Mucosa of rectum (tissue), 2 donors: Measurements from ENCODE around the gene HOXA3.

Experiments
- H3K27ac ChIP-seq, 2 donors: one replicate each; pipeline ENCODE4 v1.7.0; 2013; ENCODE audit warnings: inconsistent platforms in 2 of 2, low read depth in 2 of 2, low read length in 2 of 2
- H3K27me3 ChIP-seq, 2 donors: one replicate each; pipeline ENCODE4 v1.7.0; 2013; ENCODE audit warnings: low read length in 2 of 2; ENCODE audit not compliant: control insufficient read depth in 2 of 2, insufficient read depth in 2 of 2
- H3K36me3 ChIP-seq, 2 donors: one replicate each; pipeline ENCODE4 v1.7.0; 2013; ENCODE audit warnings: low read length in 2 of 2; ENCODE audit not compliant: control insufficient read depth in 2 of 2, insufficient read depth in 2 of 2
- H3K4me1 ChIP-seq, 2 donors: one replicate each; pipeline ENCODE4 v1.7.0; 2013; ENCODE audit warnings: low read length in 2 of 2, mild to moderate bottlenecking in 1 of 2; ENCODE audit not compliant: control insufficient read depth in 2 of 2, insufficient read depth in 2 of 2
- H3K4me3 ChIP-seq, 2 donors: one replicate each; pipeline ENCODE4 v1.7.0; 2013; ENCODE audit warnings: low read length in 2 of 2
- H3K9ac ChIP-seq, 2 donors: one replicate each; pipeline ENCODE4 v1.7.0; 2013; ENCODE audit warnings: low read length in 2 of 2, low read depth in 1 of 2, mild to moderate bottlenecking in 1 of 2
- H3K9me3 ChIP-seq, 2 donors: one replicate each; pipeline ENCODE4 v1.7.0; 2013; ENCODE audit warnings: low read length in 2 of 2; ENCODE audit not compliant: control insufficient read depth in 2 of 2
- donor health status: healthy.
- donor health status: Normal muscosa, but diverticular disease.

Gene HOXA3

DNA sequence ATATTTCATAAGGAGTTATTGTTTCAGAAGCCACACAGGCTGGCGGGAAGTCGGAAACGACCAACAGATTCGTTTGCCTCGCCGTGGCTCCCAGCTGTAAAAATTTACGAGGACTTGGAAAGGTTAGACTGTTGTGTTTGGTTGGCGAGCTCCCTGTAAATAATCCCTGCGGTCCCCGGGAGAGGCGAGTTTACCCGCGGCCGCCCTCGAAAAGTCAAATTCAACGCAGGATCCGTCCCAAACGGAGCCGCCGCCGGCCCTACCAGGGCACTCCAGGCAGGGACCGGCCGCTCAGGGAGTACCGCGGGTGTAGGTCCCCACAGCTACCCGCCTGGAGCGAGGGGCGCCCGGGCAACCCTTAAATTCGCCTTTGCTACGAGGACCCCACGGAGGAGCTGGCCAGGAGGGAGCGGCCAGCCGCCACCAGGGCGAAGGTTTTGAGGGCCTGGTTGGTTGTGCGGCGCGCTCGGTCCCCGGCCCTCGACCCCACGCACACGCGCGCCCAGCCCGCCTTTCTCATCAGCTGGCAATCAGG, 13.7 kb upstream of the HOXA3 start:
- peak overlapping the region; percentile 67 to 84 for H3K4me3 ChIP-seq
- H3K4me1 ChIP-seq, result peaks cover 14 to 30% of the 10 kb centered on the region in 2 donors
- H3K27ac ChIP-seq, result peak overlapping the region; percentile 91 to 92
- peaks cover 0 to 3% of the 10 kb centered on the region in 2 donors for H3K27me3 ChIP-seq
- H3K9ac ChIP-seq, result peak overlapping the region; percentile 81 to 96
- no peaks in the 10 kb centered on the region for H3K36me3 ChIP-seq
- H3K9me3 ChIP-seq, result no peaks in the 10 kb centered on the region

DNA sequence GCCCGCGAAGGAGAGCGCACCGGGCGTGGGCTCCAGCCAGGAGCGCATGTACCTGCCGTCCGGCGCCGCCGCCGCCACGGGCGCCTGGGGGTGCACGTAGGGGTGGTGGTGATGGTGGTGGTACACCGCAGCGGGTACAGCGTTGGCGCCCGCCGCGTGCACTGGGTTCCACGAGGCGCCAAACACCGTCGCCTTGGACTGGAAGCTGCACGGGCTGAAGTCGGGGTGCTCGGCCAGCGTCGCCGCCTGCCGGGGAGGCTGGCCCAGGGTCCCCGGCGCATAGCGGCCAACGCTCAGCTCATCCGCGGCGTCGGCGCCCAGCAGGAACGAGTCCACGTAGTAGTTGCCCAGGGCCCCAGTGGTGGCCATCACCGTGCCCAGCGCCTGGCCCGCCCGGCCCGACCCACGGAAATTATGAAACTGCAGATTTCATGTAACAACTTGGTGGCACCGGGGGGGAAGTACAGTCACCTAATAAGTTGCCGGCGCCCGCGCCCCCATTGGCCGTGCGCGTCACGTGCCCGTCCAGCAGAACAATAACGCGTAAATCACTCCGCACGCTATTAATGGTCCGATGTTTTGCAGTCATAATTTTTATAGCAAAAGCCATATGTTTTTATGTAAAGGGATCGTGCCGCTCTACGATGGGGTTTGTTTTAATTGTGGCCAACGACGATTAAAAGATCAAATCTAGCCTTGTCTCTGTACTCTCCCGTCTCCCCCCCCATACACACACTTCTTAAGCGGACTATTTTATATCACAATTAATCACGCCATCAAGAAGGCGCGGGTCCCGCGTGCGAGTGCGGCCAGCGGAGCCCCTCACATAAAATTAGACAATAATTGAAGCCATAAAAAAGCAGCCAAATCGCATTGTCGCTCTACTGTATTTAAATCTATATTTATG, 13.0 kb upstream of the HOXA3 start, which contains the start of gene HOXA9:
Gene HOXA9, minus strand, starts transcription at position 449 of the 907 bp plus-strand sequence. Its CDS starts 80 bp downstream, at position 369.
- H3K9me3 ChIP-seq, result no peaks in the 10 kb centered on the region
- peak within 1 kb of the TSS; percentile 81 to 96 for H3K9ac ChIP-seq
- peaks cover 0 to 3% of the 10 kb centered on the region in 2 donors for H3K27me3 ChIP-seq
- peak within 1 kb of the TSS; percentile 91 to 92 for H3K27ac ChIP-seq
- H3K4me1 ChIP-seq, result peaks cover 16 to 30% of the 10 kb centered on the region in 2 donors
- peak within 1 kb of the TSS; percentile 67 to 84 for H3K4me3 ChIP-seq
- no peaks in the 10 kb centered on the region for H3K36me3 ChIP-seq

DNA sequence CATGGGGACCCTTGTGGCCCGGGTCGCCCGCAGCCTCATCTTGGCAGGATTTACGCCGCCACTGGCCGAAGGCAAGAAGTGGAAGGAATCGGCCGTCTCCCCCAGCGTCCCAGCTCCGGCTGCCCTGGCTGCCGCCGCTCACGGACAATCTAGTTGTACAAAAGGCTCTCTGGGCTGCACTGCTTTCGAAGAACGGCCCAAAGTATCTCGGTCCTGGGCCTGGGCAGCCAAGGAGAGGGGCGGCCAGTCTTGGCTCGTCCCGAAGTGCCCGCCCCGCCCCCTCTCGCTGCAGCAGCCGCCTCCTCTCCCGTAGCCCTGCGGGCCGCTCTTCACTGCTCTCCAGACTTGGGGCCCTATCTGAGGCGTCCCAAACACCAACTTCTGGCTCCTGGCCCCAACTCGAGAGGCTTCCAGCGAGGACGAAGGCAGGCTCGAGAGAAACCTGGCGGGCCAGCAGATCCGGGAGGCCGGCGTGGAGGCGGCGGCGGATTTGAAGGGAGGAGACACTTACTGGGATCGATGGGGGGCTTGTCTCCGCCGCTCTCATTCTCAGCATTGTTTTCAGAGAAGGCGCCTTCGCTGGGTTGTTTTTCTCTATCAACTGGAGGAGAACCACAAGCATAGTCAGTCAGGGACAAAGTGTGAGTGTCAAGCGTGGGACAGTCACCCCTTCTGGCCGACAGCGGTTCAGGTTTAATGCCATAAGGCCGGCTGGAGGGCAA, 12.1 kb upstream of the HOXA3 start:
- Histone ChIP-seq H3K27ac (peak overlapping the region; percentile 91 to 92), H3K27me3 (peaks cover 0 to 3% of the 10 kb centered on the region in 2 donors), H3K4me3 (peak overlapping the region; percentile 67 to 84), H3K9me3 (no peaks in the 10 kb centered on the region), H3K36me3 (no peaks in the 10 kb centered on the region), H3K4me1 (peaks cover 23 to 35% of the 10 kb centered on the region in 2 donors), H3K9ac (peak overlapping the region; percentile 81 to 96)

DNA sequence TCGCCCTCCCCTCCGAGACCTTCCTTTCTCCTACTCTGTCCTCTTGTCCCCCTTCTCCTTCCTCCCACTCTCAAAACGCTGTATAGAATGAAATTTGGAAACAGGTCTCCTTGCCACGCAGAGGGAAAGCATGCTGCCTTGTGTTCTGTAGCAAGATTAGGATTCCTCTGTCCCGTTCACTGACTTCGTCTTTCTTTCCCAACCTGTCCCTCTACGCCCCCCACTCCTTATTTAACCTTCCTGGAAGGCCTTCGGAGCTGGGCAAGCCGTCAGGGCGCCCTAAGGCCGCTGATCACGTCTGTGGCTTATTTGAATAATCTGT, 11.6 kb upstream of the HOXA3 start:
- H3K27me3 ChIP-seq, result peaks cover 0 to 3% of the 10 kb centered on the region in 2 donors
- peaks cover 23 to 39% of the 10 kb centered on the region in 2 donors for H3K4me1 ChIP-seq
- peak overlapping the region; percentile 81 to 96 for H3K9ac ChIP-seq
- H3K27ac ChIP-seq, result peak overlapping the region; percentile 91 to 92
- peak overlapping the region; percentile 67 to 84 for H3K4me3 ChIP-seq
- H3K9me3 ChIP-seq, result no peaks in the 10 kb centered on the region
- no peaks in the 10 kb centered on the region for H3K36me3 ChIP-seq

DNA sequence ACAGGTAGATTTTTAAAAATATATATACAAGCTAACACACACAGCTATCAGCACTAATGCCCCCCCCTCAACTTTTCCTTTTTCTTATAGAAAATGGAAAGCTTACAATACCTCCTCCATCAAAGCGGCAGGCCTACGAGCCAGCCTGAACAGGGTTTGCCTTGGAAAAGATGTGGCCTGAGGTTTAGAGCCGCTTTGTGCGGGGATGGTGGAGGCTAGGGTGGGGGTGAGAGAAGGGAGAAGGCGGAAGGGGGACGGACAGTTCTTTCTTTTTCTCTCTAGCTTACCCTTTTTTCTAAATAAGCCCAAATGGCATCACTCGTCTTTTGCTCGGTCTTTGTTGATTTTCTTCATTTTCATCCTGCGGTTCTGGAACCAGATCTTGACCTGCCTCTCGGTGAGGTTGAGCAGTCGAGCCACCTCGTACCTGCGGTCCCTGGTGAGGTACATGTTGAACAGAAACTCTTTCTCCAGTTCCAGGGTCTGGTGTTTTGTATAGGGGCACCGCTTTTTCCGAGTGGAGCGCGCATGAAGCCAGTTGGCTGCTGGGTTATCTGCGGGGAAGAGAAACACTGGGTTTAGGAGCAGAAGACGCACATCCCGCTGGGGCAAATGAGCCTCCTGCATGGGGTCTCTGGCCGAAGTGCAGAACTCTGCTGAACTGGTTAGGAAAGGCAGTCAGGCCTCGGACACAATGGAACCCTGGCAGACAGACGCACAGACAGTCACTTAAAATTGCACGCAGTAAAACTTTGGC, 11.1 kb upstream of the HOXA3 start:
- H3K4me1 ChIP-seq, result peaks cover 23 to 42% of the 10 kb centered on the region in 2 donors
- no peaks in the 10 kb centered on the region for H3K36me3 ChIP-seq
- peaks cover 0 to 3% of the 10 kb centered on the region in 2 donors for H3K27me3 ChIP-seq
- peak overlapping the region; percentile 67 to 84 for H3K4me3 ChIP-seq
- peak overlapping the region; percentile 91 to 92 for H3K27ac ChIP-seq
- H3K9me3 ChIP-seq, result no peaks in the 10 kb centered on the region
- H3K9ac ChIP-seq, result peak overlapping the region; percentile 81 to 96

DNA sequence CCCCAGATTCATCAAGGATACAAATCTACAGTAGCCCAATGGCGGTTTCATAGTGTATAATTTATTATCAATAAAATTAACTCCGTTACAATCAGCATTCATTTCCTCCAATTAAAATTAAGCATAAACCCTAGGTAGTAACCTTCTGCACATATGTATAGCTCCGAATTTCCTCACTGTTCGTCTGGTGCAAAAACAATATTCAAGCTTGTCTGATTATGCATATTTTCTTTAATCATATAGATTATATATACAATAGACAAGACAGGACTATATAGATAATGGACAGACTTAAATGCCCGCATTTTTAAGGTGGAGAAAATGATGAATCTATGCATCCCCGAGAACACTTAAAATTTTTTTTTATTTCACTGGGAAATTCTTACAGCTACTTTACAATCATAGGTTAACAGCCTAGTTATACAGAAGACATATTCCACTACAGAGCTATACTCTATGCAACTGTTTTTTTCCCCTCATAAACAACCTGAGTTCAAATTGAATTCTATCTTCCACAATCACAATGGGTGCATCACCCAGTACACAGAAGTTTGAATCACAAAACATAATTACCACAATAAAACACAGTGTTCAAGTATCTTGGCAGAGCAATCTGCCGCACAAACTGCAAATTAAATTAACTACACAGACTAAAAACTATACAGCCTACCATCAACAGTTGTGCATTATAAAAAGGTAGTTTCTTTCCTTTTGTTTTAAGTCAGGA, 10.3 kb upstream of the HOXA3 start:
- Histone ChIP-seq H3K27me3 (peaks cover 0 to 3% of the 10 kb centered on the region in 2 donors), H3K36me3 (no peaks in the 10 kb centered on the region), H3K4me1 (peaks cover 23 to 36% of the 10 kb centered on the region in 2 donors), H3K9me3 (no peaks in the 10 kb centered on the region), H3K9ac (peak overlapping the region; percentile 81 to 96), H3K27ac (peak overlapping the region; percentile 92 to 99), H3K4me3 (peak overlapping the region; percentile 67 to 84)

DNA sequence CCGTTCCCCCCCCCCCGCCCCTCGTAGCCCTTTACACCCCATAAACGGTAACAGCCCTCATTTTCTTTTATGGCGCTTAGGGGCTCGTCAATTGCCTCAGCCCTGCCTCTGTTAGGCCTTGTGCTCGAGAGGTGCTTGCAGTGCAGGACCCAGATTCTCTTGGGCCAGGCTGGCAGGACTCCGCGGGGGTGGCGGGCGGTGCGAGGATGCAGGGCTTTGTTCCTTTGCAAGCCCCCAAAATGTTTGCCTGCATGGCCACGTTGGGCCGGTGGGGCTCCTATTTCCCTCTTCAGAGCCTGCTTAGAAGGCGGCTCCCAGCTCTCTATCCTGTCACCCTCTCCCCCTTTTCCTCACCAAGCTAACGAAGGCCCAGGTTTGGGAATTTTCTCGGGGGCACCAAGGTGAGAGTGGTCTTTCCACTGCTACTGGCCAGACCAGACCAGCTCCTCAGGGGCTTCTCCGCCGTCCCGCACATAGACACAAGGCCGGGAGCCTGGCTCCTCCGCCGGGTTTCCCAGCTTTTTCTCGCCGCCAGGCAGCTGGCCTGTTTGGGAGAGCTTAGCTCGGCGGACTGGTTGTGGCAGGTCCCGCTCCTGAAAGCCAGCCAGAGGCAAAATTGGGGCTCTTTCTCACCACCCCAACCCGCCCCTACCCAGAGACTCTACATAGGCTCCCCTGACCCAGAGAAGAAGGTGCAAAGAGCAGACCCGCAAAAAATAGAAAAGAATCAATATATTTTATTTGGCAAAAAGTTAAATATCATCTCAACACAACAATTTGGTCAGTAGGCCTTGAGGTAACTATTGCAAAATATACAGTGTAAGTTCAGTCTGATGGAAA, 9.6 kb upstream of the HOXA3 start:
- Histone ChIP-seq H3K27ac (peak overlapping the region; percentile 92 to 99), H3K9me3 (no peaks in the 10 kb centered on the region), H3K36me3 (no peaks in the 10 kb centered on the region), H3K9ac (peak overlapping the region; percentile 20 to 96), H3K4me1 (peaks cover 23 to 31% of the 10 kb centered on the region in 2 donors), H3K27me3 (peaks cover 0 to 3% of the 10 kb centered on the region in 2 donors), H3K4me3 (peak overlapping the region; percentile 67 to 84)

DNA sequence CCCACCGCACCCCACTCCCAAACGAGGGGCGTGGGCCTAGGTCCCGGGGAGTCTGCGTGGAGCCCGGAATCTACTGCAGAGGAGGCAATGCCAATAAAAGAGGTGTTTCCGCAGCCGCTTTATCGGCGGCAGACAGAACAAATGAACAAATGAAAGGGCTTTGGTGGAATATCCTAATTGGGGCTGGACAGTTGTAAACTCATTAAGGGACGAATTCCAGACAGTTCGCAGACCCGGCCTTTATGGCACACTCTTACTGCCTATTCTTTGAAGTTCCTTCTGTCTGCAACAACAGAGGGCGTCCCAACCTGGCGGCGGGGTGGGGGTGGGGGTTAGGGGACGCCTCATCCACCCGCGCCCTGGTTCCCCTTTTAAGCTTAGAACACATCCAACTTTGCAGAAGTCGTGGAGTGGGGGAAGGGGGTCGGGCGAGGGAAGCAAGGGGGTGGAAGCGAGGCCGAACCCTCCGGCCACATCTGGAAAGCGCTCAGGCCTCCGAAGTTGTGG, 8.9 kb upstream of the HOXA3 start:
- H3K9ac ChIP-seq, result peak overlapping the region; percentile 14 to 81
- peaks cover 0 to 3% of the 10 kb centered on the region in 2 donors for H3K27me3 ChIP-seq
- peak overlapping the region; percentile 92 to 99 for H3K27ac ChIP-seq

More for the DNA sequence above, 8.9 kb upstream of the HOXA3 start:
- no peaks in the 10 kb centered on the region for H3K36me3 ChIP-seq
- H3K4me1 ChIP-seq, result peaks cover 23 to 28% of the 10 kb centered on the region in 2 donors
- peak overlapping the region; percentile 67 to 82 for H3K4me3 ChIP-seq
- no peaks in the 10 kb centered on the region for H3K9me3 ChIP-seq
